T-helper 2 cell treated with Interferon-gamma antibody and Interleukin-4, amounts not matched to agents 100 ng/mL and 5 ng/mL, for 36 hours (primary cell): Measurements from ENCODE around the gene HDAC6. TPM values are rescaled to one million over a fixed set of nuclear protein-coding genes. Genes with fewer than 3 reads are reported as not detected.
"Not testable (repeated sequence)": the region's sequence is repeated elsewhere in the genome, so short reads cannot be mapped to it uniquely, and the experiment has no call there.

Experiments
- intact Hi-C: fragments of 100-400 bp; cut with micrococcal nuclease; formaldehyde crosslinking; loops from one replicate; pipeline ENCODE4 v1.15.1; 2023
- total RNA-seq: library from RNA; stranded (reverse); gene quantifications from 2 replicates; pipeline ENCODE4 v1.2.3, GENCODE V29; 2022

The HDAC6 gene
- total RNA-seq, 1 donor from 2014 or later = 92.1 TPM

DNA sequence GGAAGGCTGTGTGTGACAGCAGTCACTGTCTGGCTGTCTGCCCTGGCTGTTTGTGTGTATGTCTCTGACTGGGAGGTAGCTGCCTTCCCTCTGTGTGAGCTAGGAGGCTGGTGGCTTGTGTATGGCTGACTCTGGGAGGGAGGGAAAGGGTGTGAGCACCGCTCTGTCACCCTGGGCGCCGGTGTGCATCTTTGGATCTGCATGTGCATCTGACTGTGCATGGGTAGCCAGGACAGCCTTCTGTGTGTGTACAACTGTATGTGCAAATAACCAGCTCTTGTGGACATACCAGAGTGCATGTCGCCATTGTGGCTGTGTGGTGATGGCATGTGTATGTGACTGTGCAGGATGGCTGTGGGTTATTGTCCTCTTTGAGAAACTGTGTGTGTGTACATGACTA lies 17.0 kb downstream of the HDAC6 start:
- intact Hi-C loops = no loop called here

DNA sequence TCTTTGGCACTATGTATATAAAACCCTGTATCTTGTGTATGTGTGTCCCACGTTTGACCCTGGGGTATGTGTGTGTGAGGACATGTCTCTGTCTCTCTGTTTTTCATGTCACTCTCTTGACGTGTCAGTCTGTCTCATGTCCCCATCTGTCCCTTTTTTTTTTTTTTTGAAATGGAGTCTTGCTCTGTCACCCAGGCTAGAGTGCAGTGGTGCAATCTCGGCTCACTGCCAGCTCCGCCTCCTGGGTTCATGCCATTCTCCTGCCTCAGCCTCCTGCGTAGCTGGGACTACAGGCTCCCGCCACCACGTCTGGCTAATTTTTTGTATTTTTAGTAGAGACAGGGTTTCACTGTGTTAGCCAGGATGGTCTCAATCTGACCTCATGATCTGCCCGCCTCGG lies 17.5 kb downstream of the HDAC6 start:
- intact Hi-C loops = not testable (repeated sequence)

DNA sequence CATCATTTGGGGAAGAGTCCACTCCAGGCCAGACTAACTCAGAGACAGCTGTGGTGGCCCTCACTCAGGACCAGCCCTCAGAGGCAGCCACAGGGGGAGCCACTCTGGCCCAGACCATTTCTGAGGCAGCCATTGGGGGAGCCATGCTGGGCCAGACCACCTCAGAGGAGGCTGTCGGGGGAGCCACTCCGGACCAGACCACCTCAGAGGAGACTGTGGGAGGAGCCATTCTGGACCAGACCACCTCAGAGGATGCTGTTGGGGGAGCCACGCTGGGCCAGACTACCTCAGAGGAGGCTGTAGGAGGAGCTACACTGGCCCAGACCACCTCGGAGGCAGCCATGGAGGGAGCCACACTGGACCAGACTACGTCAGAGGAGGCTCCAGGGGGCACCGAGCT lies 21.2 kb downstream of the HDAC6 start:
- intact Hi-C loops = no loop called here

DNA sequence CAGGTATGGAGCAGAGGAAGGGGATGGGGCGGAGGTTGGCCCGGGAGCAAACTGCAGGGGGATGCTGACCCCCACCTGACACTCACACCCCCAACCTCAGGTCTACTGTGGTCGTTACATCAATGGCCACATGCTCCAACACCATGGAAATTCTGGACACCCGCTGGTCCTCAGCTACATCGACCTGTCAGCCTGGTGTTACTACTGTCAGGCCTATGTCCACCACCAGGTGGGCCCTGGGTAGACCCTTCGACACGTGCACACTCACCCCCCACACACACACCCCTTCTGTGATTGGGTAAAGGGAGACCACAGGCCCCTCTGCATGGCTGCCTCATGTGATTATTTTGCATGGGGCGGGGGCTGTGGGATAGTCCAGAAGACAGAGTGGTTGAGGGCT lies 22.2 kb downstream of the HDAC6 start:
- intact Hi-C loops = no loop called here

DNA sequence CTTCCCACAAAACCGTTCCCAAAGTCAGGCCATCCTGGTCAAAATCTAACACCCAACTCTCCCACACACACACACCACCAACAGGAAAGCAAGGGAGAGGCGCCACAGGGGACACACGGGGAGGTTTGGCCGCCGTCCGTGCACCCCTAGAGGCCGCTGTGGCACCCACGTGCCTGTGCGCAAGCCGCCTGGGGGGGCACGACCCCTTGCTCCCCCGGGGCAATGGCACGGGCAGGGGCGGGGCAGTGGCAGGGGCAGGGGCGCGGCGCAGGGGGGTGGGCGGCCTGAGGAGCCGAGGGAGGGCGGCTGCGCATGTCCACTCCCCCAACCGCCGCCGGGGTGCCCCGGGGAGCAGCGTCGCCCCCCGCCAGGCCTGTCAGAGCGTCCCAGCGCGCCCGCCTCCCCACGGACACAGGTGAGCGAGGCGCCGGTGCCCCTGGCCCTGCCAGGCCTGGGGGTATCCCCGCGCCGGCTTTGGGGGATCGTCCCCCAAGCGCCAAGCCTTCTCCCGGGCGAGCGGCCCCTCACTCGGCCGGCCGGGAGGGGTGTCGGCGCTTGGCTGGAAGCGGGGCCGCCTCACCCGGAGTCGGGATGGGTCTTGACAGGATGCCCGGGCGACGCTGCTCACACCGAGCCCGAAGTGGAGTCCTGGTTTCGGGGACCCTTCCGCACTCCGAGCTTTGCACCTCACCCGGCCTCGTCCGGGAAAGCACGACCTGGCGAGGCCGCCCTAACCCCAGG lies 24.4 kb downstream of the HDAC6 start, which contains the start of gene ERAS:
TSS of gene ERAS (plus strand) at position 379 of the 741 bp plus-strand sequence. CDS start 2,611 bp downstream, outside the sequence.
- intact Hi-C loops = no loop called here

DNA sequence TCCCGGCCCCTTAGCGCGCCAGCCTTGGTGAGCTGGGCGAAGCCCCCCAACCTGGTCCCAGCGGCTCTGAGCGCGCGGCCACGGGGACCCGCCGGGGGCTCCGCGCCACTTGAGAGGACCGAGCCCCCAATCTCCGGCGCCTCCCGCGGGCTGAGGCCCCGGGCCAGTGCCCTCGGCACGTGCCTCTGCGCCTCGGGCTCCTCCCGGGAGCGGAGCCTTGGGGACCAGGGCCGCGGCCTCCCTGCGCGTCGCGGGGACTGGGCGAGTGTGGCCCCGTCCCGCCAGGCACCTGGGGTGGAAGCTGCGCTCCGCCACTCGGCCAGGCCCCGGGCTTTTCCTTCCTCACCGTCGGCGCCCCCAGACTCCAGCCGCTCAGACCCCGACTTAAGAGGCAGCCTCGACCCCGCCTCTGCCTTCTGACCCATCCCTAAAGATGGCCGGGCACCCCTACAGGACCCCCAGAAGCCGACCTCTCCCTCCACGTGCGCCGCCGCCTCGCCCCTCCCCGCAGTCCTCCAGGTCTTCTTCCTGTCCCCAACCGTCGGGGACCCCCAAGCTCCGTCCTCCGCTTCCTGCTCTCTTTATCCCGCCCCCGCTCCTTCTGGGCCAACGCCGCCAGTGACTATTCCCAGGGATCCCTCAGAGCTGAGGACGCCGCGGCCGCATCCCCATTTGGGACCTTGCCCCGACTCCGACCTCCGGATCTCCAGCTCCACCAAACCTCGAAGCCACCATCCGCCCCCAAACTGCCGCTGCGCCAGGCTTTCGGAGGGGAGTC lies 25.2 kb downstream of the HDAC6 start:
- intact Hi-C loops = no loop called here

DNA sequence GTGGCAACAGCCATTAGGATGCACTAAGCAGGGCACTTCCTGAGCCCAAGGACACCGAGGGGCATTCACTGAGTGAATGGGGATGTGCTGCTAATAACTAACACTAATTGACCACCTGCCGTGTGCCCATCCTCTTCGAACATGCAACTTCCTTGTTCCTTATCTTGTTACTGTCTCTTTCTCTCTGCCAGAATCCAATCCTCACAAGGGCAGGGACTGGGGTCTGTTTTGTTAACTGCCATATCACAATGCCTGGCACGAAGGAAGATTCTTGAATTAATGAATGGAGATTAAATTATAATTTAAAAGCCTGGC lies 25.7 kb downstream of the HDAC6 start:
- intact Hi-C loops = no loop called here

DNA sequence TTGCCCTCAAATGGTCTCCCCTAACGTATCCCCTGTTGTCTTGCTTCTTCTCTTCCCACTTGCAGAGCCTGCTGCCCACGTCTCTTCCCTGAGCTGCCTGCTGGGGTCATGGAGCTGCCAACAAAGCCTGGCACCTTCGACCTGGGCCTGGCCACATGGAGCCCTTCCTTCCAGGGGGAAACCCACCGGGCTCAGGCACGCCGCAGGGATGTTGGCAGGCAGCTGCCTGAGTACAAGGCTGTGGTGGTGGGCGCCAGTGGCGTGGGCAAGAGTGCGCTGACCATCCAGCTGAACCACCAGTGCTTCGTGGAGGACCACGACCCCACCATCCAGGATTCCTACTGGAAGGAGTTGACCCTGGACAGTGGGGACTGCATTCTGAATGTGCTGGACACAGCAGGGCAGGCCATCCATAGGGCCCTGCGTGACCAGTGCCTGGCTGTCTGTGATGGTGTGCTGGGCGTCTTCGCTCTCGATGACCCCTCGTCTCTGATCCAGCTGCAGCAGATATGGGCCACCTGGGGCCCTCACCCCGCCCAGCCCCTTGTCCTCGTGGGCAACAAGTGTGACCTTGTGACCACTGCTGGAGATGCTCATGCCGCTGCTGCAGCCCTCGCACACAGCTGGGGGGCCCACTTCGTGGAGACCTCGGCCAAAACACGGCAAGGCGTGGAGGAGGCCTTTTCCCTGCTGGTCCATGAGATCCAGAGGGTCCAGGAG lies 27.3 kb downstream of the HDAC6 start:
- intact Hi-C loops = no loop called here

DNA sequence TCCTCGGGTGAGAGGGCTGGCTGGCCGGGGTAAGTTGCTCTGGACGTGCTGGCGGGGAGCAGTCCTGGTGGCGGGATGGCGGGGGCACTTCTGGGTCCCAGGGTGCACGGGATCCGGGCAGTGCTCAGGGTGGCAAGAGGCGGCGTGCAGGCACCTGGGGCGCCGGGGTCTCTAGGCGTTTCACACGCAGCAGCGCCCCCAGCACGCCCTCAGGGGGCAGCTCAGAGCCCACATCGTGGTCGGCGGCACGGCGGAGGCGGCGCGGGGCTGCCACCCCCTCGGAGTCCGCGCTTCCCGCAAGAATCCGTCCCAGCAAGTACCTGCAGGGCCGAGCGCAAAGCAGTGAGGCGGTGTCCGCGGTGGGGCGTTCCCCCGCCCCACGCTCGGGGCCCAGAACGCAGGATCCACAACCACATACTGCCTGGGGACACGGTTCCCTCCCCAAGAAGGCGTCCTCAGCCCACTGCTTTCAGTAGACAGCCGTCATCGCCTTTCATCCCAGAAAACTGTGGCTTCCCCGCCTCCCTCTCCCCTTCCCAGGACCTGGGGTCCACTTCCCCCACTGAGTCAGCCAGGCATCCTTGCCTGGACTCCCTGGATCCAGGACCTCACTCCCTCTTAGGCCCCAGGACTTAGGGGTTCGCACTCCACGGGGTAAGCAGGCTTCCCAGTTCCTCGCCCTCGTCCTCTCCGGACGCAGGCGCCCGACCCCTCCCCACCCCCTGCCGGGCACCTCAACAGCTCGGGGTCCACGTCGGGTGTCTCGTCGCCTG lies 29.5 kb downstream of the HDAC6 start:
- intact Hi-C loops = no loop called here

DNA sequence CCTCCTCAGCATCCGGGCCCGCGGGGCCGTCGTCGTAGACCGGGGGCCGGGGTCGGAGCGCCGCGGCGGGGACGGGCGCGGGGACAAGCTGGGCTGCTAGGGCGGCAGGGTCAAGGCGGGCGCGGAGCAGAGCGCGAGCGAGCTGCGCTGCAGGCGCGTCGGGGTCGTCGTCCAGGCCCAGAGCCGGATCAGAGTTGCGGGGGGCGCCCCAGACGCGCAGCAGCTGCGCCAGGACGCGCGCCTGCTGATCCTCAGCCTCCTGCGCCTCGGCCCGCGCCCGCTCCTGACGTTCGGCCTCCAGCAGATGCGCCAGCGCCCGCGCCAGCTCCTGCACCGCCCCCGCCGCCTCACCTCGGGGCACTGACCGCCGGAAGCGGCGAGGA lies 30.0 kb downstream of the HDAC6 start:
- intact Hi-C loops = no loop called here

DNA sequence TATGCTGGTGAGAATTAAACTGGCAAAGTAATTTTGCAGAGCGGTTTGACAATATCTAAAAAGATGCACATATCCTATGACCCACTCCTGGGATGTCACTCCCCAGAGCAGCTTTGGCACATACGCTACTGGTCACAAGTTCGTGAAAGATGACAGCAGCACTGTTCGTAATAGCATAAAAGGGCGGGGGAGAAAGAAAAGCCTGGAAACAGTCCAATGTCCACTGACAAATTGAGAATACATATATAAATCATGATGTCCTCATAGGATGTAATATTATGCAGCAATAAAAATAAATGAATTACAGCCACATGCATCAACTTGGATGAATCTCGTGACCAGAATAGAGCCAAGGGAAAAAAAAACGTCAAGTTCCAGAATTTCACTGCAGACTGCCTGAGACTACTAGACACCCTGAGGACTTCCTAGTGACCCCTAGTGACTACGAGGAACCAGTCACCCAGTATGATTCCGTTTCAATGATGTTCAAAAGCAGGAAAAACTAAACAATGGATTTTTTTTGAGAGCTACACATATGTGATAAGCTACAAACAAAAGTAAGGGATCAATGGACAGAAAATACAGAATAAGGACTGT lies 31.8 kb downstream of the HDAC6 start:
- intact Hi-C loops = no loop called here

DNA sequence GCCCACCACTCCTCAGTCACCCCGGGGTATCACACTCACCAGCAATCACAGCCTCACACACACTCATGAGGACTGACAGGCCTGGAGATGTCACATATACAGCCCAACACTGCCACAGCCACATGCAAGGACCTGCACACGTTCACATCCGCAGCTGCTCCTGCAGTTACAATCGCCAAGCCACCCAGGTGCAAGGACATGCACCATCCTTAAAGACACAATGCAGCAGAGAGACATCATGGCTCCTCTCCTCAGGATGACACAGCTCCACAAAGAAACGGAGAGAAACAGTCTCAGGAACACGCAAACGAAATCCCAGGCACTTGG lies 32.5 kb downstream of the HDAC6 start:
- intact Hi-C loops = no loop called here

DNA sequence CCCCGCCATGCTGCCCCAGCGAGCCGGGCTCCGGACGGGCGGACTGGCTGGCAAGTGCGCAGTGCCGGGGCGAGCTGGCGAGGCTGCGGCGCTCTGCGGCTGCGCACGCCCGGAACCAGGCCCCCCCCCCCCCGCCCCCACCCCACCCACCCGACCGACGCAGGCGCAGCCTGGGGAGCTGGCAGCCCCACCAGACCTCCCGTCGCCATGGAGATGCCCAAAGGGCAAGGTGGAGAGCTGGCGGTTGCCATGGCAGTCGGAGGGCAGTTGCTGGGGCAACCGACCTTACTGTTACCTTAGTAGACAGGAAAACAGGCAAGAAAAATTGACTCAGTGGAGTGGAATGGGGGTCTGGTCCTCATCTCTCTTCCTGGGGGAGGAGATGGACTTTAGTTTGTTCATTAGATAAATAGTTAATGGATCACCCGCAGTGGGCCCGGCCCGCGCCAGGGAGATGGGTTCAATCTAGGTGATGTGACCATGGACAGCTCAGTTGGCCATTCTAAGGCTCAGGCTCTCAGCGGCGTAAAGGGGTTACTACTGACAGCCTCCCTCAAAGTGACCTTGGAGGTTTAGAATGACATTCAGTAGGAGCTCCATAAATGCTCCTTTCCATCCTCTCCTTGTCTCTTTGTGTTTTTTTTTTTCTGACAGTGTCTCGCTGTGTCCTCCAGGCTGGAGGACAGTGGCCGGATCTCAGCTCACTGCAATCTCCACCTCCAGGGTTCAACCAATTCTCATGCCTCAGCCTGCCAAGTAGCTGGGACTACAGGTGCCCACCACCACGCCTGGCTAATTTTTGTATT lies 33.9 kb downstream of the HDAC6 start, which contains the start of gene PCSK1N:
TSS of gene PCSK1N (minus strand) at position 87 of the 806 bp plus-strand sequence. CDS start at position 9, 78 bp downstream.
- intact Hi-C loops = no loop called here

DNA sequence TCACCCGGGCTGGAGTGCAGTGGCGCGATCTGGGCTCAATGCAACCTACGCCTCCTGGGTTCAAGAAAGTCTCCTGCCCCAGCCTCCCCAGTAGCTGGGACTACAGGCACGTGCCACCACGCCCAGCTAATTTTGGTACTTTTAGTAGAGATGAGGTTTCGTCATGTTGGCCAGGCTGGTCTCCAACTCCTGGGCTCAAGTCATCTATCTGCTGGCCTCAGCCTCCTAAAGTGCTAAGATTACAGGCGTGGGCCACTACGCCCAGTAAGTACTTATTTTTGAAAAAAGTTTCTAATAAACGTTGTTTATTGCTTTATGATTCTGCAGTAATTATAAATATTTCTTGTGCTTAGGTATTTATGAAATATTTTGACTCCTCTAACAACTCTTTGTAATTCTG lies 37.8 kb downstream of the HDAC6 start:
- intact Hi-C loops = no loop called here

DNA sequence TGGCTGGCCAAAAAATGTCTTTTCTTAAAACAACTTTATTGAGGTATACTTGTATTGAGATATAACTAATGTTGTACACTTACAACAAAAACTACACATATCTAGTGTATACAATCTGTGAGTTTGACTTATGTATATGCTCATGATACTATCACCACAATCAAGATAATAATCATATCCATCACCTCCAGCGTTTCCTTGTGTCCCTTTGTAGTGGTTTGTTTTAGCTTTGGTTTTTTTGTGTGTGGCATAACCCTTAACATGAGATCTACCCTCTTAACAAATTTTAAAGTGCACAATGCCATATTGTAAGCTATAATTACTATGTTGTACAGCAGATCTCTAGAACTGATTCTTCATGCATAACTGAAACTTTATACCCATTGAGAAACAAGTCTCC lies 47.0 kb downstream of the HDAC6 start:
- intact Hi-C loops = no loop called here

DNA sequence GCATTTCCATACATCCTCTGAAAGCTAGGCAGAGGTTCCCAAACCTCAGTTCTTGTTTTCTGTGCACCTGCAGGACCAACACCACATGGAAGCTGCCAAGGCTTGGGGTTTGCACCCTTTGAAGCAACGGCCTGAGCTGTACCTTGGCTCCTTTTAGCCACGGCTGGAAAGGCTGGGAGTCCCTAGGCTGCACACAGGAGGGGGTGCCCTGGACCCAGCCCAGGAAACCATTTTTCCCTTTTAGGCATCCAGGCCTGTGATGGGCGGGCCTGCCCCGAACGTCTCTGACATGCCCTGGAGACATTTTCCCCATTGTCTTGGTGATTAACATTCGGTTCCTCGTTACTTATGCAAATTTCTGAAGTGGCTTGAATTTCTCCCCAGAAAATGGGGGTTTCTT lies 51.0 kb downstream of the HDAC6 start:
- intact Hi-C loops = no loop called here

DNA sequence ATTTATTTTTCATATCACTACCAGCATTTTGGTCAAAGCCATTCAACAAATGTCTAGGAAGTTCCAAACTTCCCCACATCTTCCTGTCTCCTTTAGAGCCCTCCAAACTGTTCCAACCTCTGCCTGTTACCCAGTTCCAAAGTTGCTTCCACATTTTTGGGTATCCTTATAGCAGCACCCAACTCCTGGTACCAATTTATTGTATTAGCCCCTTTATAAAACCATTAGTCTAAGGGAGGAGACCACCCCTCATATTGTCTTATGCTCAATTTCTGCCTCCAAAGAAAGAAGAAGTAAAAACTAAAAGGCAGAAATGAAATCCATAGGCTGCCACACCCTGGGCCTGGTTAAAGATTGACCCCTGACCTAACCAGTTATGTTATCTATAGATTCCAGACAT lies 51.6 kb downstream of the HDAC6 start:
- intact Hi-C loops = not testable (repeated sequence)

DNA sequence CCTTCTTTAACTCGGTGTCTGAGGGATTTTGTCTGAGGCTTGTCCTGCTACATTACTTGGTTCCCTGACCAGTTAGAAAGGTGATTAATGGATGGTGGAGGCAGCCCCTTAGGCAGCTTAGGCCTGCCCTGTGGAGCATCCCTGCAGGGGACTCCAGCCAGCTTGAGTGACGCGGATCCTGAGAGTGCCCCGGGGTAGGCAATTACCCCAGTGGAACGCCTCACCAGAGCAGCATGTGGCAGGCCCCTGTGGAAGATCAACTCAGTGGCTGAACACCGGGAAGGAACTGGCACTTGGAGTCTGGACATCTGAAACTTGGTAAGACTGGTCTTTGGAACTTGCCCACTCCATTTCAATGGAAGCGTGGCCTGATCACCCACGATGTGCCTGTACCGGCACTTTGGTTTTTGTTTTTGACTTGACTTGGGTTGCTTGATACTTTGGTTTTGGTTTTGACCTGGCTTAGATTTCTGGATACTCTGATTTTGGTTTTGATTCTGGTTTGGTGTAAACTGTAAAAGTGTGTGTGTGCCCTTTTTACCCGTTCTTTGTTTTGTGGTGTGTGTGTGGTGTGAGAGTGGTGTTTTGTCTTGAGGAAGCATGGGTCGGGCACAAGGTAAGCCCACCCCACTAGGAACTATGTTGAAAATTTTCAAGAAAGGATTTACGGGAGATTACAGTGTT lies 52.4 kb downstream of the HDAC6 start:
- intact Hi-C loops = not testable (repeated sequence)

DNA sequence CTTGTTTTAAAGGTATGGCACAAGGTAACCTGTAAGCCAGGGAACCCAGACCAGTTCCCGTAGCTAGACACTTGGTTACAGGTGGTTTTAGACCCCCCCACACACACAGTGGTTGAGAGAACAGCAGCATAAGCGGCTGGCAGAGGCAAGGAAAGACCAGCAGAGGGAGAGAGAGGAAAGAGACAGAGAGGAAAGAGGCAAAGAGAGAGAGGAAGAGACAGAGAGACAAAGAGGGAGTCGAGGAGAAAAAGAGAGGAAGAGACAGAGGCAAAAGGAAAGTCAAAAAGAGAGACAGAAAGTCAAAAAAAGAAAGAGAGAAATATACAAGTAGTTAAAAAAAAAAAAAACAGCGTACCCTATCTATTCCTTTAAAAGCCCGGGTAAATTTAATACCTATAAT lies 53.0 kb downstream of the HDAC6 start:
- intact Hi-C loops = no loop called here

DNA sequence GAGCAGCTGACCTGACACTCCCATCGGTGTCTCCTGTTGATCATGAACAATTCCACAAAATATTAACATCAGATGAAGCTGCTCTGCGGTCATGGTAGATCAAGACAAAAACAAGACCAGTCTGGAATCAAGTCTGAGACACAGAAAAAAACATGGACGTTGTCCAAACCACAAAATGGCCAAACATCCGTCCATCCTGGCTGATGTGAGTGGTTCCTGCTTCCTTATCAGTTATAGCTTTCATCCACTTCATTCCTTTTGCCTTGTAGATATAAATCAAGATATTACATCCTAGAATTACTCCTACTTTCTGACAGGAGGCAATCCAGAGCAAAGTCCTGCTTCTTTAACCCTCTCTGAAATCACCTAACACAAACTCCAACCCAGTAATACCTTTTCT lies 62.3 kb downstream of the HDAC6 start:
- intact Hi-C loops = no loop called here
